Measurements from ENCODE around the gene STK25. TPM values are rescaled to one million over a fixed set of nuclear protein-coding genes. Genes with fewer than 3 reads are reported as not detected.

The STK25 gene
- total RNA-seq = 145 and 163 TPM in 2 replicates

DNA sequence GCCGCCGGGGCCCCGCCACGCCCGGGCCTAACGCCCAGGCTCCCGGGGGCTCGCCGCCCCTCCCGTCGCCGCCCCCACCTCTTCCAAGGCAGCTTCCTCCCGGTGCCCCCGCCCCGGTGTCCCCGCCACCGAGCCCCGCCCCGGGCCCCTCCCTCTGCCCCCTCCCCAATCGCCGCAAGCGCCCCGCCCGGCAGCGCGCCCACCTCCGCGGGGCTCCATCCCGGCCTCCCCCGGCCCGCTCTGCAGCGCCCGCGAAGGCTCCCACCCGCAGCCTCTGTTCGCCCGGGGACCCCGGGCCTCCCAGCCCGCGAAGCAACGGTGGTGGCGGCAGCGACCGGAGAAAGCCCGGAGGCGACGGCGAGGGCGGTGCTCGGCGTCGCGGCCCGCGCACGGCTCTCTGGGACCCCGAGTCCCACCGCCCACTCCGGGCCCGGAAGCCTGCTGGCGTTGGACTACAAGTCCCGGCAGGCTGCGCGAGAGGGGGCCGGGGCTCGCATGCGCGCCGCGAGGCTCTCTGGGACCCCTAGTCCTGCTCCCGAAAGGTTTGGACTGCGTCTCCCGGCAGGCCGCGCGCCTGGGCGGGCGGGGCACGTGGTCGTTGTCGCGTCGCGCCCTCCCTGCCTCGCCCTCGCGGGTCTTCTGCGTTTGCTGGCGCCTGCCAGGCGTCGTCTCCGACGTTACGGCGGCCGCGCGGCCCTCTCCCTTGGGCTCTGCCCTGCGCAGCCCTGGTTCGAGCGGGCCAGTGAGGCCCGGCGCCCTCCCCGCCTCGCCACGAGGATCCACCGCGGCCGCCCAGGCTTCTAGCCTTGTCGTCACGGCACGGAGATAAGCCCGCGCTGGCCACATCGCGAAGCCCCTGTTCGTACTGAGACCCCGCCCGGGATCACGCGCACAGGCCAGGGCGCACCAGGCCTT, at the start of gene STK25:
TSS of gene STK25 (minus strand) at position 345 of the 915 bp plus-strand sequence. CDS start 549 bp downstream, outside the sequence.

Other genes starting within 250 kb of the STK25 start
- 341 and 617 TPM in 2 replicates for gene HDLBP, start 192.9 kb downstream of the STK25 start, total RNA-seq
- 204 and 221 TPM in 2 replicates for gene SEPTIN2, start 192.7 kb downstream of the STK25 start, total RNA-seq
- 26.8 and 31.3 TPM in 2 replicates for gene FARP2, start 152.3 kb downstream of the STK25 start, total RNA-seq
- gene BOK, start 50.2 kb upstream of the STK25 start, total RNA-seq = 36.3 and 41.2 TPM in 2 replicates
- 52.6 and 67.6 TPM in 2 replicates for gene THAP4, start 128.6 kb upstream of the STK25 start, total RNA-seq
- 58.7 and 61.1 TPM in 2 replicates for gene ATG4B, start 129.1 kb upstream of the STK25 start, total RNA-seq
- gene DTYMK, start 178.2 kb upstream of the STK25 start, total RNA-seq = 37.5 and 82.9 TPM in 2 replicates
- gene ING5, start 193.5 kb upstream of the STK25 start, total RNA-seq = 9.8 and 18.5 TPM in 2 replicates
- gene D2HGDH, start 226.0 kb upstream of the STK25 start, total RNA-seq = 8.9 and 11.6 TPM in 2 replicates